Measurements from ENCODE around the gene NBEA. TPM values are rescaled to one million over a fixed set of nuclear protein-coding genes. Genes with fewer than 3 reads are reported as not detected.

The NBEA gene
- total and polyA plus RNA-seq, 3 experiments from 2014 or later = 0.14 to 0.24 (median 0.20) TPM

DNA sequence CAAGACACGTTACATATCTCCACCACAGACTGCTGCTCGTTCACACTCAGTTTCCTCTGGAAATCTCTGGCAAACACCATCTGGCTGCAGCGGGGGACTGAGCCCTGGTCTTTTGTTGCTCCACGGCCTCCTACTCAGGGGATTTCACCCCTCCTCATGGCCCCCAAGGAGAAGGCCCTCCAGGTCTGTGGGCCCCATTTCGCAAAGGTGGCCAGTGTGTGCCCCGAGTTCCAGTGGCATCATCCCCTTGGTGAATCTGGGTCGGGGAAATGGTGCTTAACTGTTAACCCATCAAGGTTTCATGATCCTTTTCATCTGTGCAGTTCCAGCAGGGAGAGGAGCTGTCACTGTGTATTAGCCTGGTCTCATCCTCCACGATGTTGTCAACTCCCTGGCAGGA, 769.8 kb downstream of the NBEA start:
- Mint-ChIP-seq H3K9me3 (peaks cover 0 to 2% (median 0%) of the 10 kb centered on the region in 5 donors), H3K4me3 (no peak overlapping the region), H3K36me3 (no peaks in the 10 kb centered on the region), H3K27me3 (peaks cover 0 to 3% of the 10 kb centered on the region in 2 donors), H3K27ac (no peak overlapping the region), H3K4me1 (no peaks in the 10 kb centered on the region)
- no peak for DNase-seq
- Histone ChIP-seq H3K9me3 (ENCODE audit: low read length) (no peaks in the 10 kb centered on the region), H3K4me3 (ENCODE audit: low read length) (no peak overlapping the region), H3K36me3 (ENCODE audit: insufficient read depth, low read length) (no peaks in the 10 kb centered on the region), H3K4me1 (ENCODE audit: insufficient read depth, low read length) (no peaks in the 10 kb centered on the region), H3K27ac (ENCODE audit: low read depth, low read length) (no peak overlapping the region), H3K27me3 (ENCODE audit: insufficient read depth, low read length, poor library complexity, severe bottlenecking) (no peaks in the 10 kb centered on the region)
- CTCF ChIA-PET = no interaction called here
- POLR2A ChIA-PET = no interaction called here

DNA sequence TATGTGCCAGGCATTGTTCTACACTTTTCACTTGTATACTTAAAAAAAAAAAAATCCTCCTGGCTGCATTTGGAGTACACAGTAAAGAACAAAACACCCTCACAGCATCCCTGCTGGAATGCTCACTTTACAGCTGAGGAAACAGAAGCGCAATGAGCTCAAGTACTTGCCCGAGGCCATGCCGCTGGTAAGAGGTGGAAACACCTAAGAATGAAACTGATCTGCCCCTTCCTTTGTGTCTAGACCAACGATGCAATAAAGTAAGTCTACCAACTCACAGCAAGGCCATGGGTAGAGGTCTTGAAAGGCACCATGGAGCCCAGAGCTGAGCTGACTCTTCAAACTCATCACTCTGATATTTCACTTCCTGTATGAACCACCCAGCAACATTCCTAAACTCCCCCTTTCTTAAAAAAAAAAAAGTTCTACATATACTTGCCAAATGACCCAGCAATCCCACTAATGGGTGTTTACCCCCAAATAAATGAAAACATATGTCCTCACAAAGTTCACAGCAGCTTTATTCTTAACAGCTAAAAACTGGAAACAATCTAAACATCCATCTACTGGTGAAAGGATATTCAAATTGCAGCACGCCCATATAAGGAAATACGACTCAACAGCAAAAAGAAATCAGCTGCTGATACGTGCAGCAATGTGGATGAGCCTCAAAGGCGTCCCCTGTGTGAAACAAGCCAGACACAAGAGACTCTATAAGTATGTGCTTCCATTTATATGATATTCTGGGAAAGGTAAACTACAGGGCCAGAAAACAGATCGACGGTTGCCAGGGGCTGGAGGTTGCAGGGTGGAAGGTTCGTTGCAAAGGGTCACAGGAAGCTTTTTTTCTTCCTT, 771.1 kb downstream of the NBEA start:
- Mint-ChIP-seq H3K36me3 (no peaks in the 10 kb centered on the region), H3K27ac (no peak overlapping the region), H3K27me3 (peaks cover 0 to 3% of the 10 kb centered on the region in 2 donors), H3K4me1 (no peaks in the 10 kb centered on the region), H3K9me3 (peaks cover 0 to 2% (median 0%) of the 10 kb centered on the region in 5 donors), H3K4me3 (no peak overlapping the region)
- ChIA-PET CTCF (no interaction called here), POLR2A (no interaction called here)
- Histone ChIP-seq H3K4me1 (ENCODE audit: insufficient read depth, low read length) (no peaks in the 10 kb centered on the region), H3K4me3 (ENCODE audit: low read length) (no peak overlapping the region), H3K36me3 (ENCODE audit: insufficient read depth, low read length) (no peaks in the 10 kb centered on the region), H3K9me3 (ENCODE audit: low read length) (no peaks in the 10 kb centered on the region), H3K27ac (ENCODE audit: low read depth, low read length) (no peak overlapping the region), H3K27me3 (ENCODE audit: insufficient read depth, low read length, poor library complexity, severe bottlenecking) (no peaks in the 10 kb centered on the region)
- no peak for DNase-seq

DNA sequence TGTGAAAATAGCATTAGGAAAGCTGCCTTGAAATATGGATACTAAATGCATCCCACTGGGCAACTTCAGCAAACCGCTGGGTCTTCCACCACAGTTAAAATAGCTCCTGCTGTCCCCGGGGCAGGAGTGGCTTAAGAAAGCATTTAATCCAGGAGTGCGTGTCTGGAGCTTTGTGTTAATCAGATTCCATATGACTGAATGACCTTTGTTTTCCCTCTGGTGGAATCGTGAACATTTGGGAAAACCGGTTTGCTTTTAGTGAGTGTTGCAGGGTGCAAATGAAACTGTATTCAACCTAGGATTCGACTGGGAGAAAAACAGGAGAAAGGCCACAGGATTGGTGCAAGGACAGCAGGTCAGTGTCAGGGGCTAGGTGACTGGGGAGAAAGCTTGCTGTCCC, 772.1 kb downstream of the NBEA start:
- no peak overlapping the region for H3K27ac Mint-ChIP-seq

DNA sequence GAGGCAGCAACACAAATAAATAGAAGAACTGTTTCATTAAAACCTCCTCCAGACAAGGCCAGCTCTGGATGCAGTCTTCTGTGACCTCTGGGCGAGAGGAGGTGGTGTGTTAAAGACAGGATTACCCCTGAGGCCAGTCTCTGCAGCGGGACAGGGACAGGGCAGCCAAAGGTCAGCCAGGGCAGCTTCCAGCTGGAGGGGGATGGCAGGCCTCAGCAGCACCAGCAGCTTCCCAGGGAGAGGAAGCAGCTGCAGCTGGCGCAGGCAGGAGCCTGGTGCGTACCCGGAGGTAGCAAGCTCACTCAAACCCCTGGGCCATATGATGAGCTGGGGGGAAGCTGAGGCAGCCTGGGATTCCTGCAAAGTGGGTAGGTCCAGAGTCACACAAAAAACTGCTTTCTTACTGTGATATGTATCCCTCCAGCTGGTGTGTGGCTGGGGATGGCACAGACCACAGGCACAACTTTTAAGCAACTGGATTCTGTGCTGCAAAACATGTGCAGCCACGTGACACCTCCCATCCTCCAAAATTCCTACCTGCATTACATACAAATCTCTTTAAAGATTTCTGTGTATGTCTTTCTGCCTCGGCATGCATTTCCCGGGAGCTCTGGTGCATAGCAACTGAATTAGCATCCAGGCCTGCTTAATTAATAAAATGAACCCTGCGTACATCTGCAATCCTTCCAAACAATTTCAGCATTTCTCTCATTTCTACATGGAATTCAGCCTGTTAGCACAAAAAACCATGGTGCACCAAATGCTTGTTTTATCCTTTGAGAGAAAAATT, 772.7 kb downstream of the NBEA start:
- no peak overlapping the region for H3K27ac Mint-ChIP-seq
- H3K9me3 ChIP-seq (ENCODE audit: low read length) = no peaks in the 10 kb centered on the region
- no peaks in the 10 kb centered on the region for H3K4me1 Mint-ChIP-seq
- CTCF ChIA-PET = no interaction called here
- H3K27me3 Mint-ChIP-seq = peaks cover 0 to 3% of the 10 kb centered on the region in 2 donors
- H3K4me3 Mint-ChIP-seq = no peak overlapping the region
- H3K4me1 ChIP-seq (ENCODE audit: insufficient read depth, low read length) = no peaks in the 10 kb centered on the region
- H3K9me3 Mint-ChIP-seq = peaks cover 0 to 4% (median 0%) of the 10 kb centered on the region in 5 donors
- no peak for DNase-seq
- no peak overlapping the region for H3K4me3 ChIP-seq (ENCODE audit: low read length)
- POLR2A ChIA-PET = no interaction called here
- no peaks in the 10 kb centered on the region for H3K36me3 Mint-ChIP-seq
- no peaks in the 10 kb centered on the region for H3K36me3 ChIP-seq (ENCODE audit: insufficient read depth, low read length)
- H3K27me3 ChIP-seq (ENCODE audit: insufficient read depth, low read length, poor library complexity, severe bottlenecking) = no peaks in the 10 kb centered on the region
- no peak overlapping the region for H3K27ac ChIP-seq (ENCODE audit: low read depth, low read length)

More for the DNA sequence above, 772.1 kb downstream of the NBEA start:
- no peak overlapping the region for H3K4me3 ChIP-seq (ENCODE audit: low read length)
- H3K4me1 Mint-ChIP-seq = no peaks in the 10 kb centered on the region
- POLR2A ChIA-PET = no interaction called here
- H3K36me3 Mint-ChIP-seq = no peaks in the 10 kb centered on the region
- H3K27me3 ChIP-seq (ENCODE audit: insufficient read depth, low read length, poor library complexity, severe bottlenecking) = no peaks in the 10 kb centered on the region
- no peak for DNase-seq
- H3K27me3 Mint-ChIP-seq = peaks cover 0 to 3% of the 10 kb centered on the region in 2 donors
- H3K27ac ChIP-seq (ENCODE audit: low read depth, low read length) = no peak overlapping the region
- H3K9me3 Mint-ChIP-seq = peaks cover 0 to 2% (median 0%) of the 10 kb centered on the region in 5 donors
- no peaks in the 10 kb centered on the region for H3K9me3 ChIP-seq (ENCODE audit: low read length)
- H3K4me1 ChIP-seq (ENCODE audit: insufficient read depth, low read length) = no peaks in the 10 kb centered on the region
- H3K4me3 Mint-ChIP-seq = no peak overlapping the region
- no peaks in the 10 kb centered on the region for H3K36me3 ChIP-seq (ENCODE audit: insufficient read depth, low read length)
- CTCF ChIA-PET = no interaction called here

DNA sequence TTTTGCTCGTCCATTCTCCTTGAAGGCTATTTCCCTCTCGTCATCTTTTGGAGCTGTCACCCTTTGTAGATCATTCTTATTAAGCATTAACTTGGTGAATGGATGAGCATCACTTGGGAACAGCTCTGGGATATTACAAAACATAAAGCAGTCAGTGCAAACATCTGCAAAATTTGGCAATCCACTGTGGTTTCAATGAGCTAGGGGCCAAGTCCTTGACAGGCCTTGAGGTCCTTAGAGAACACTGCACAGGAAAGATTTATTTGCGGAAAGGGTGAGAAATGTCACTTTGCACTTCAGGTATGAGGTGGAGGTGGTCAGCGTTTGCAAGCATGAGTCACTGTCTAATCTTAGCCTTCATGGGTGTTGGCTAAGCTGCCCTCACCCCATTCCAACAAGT, 774.1 kb downstream of the NBEA start:
- H3K36me3 ChIP-seq (ENCODE audit: insufficient read depth, low read length) = no peaks in the 10 kb centered on the region
- H3K27me3 Mint-ChIP-seq = peaks cover 0 to 3% of the 10 kb centered on the region in 2 donors
- CTCF ChIA-PET = no interaction called here
- no peak overlapping the region for H3K4me3 ChIP-seq (ENCODE audit: low read length)
- no peaks in the 10 kb centered on the region for H3K9me3 ChIP-seq (ENCODE audit: low read length)
- no peak overlapping the region for H3K27ac ChIP-seq (ENCODE audit: low read depth, low read length)
- H3K27me3 ChIP-seq (ENCODE audit: insufficient read depth, low read length, poor library complexity, severe bottlenecking) = no peaks in the 10 kb centered on the region
- H3K4me3 Mint-ChIP-seq = no peak overlapping the region
- POLR2A ChIA-PET = no interaction called here
- H3K4me1 Mint-ChIP-seq = no peaks in the 10 kb centered on the region
- H3K27ac Mint-ChIP-seq = no peak overlapping the region
- no peaks in the 10 kb centered on the region for H3K36me3 Mint-ChIP-seq
- no peak for DNase-seq
- peaks cover 0 to 4% (median 0%) of the 10 kb centered on the region in 5 donors for H3K9me3 Mint-ChIP-seq
- no peaks in the 10 kb centered on the region for H3K4me1 ChIP-seq (ENCODE audit: insufficient read depth, low read length)

DNA sequence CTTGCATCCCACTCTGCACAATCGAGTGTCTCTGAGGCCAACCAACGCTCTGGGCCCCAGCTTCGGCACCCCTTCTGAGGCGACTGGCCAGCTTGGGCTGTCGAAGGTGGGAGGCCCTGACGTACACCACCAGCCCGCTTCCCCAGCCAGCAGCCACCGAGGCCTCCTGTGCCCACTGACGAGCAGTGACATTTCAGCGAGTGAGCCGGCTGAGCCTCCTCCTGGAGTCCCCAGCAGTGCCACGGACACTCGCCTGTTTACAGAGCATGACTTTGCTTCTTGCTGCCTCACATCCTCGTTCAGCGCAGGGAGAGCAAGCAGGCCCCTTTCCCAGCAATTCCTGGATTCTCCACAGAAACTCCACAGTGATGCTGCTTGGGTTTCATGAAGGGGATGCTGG, 774.7 kb downstream of the NBEA start:
- Histone ChIP-seq H3K36me3 (ENCODE audit: insufficient read depth, low read length) (no peaks in the 10 kb centered on the region), H3K4me3 (ENCODE audit: low read length) (no peak overlapping the region), H3K9me3 (ENCODE audit: low read length) (no peaks in the 10 kb centered on the region), H3K27ac (ENCODE audit: low read depth, low read length) (no peak overlapping the region), H3K27me3 (ENCODE audit: insufficient read depth, low read length, poor library complexity, severe bottlenecking) (no peaks in the 10 kb centered on the region), H3K4me1 (ENCODE audit: insufficient read depth, low read length) (no peaks in the 10 kb centered on the region)
- Mint-ChIP-seq H3K9me3 (peaks cover 0 to 4% (median 0%) of the 10 kb centered on the region in 5 donors), H3K27ac (no peak overlapping the region), H3K27me3 (peaks cover 0 to 3% of the 10 kb centered on the region in 2 donors), H3K4me1 (no peaks in the 10 kb centered on the region), H3K36me3 (no peaks in the 10 kb centered on the region), H3K4me3 (no peak overlapping the region)
- ChIA-PET CTCF (no interaction called here), POLR2A (no interaction called here)
- no peak for DNase-seq

GRCh38 chr13:35718084-35718483, 776.0 kb downstream of the NBEA start:
- Mint-ChIP-seq H3K27ac (no peak overlapping the region), H3K36me3 (no peaks in the 10 kb centered on the region), H3K4me1 (no peaks in the 10 kb centered on the region), H3K4me3 (no peak overlapping the region), H3K27me3 (peaks cover 0 to 3% of the 10 kb centered on the region in 2 donors), H3K9me3 (peaks cover 0 to 2% (median 0%) of the 10 kb centered on the region in 5 donors)
- H3K27ac ChIP-seq (ENCODE audit: low read depth, low read length) = no peak overlapping the region
- POLR2A ChIA-PET = no interaction called here
- H3K36me3 ChIP-seq (ENCODE audit: insufficient read depth, low read length) = no peaks in the 10 kb centered on the region
- CTCF ChIA-PET = no interaction called here
- no peaks in the 10 kb centered on the region for H3K9me3 ChIP-seq (ENCODE audit: low read length)
- H3K4me1 ChIP-seq (ENCODE audit: insufficient read depth, low read length) = no peaks in the 10 kb centered on the region
- no peak overlapping the region for H3K4me3 ChIP-seq (ENCODE audit: low read length)
- no peaks in the 10 kb centered on the region for H3K27me3 ChIP-seq (ENCODE audit: insufficient read depth, low read length, poor library complexity, severe bottlenecking)
- DNase-seq = no peak

GRCh38 chr13:35720290-35720689, 778.2 kb downstream of the NBEA start:
- Histone ChIP-seq H3K36me3 (ENCODE audit: insufficient read depth, low read length) (no peaks in the 10 kb centered on the region), H3K27me3 (ENCODE audit: insufficient read depth, low read length, poor library complexity, severe bottlenecking) (no peaks in the 10 kb centered on the region), H3K4me3 (ENCODE audit: low read length) (no peak overlapping the region), H3K9me3 (ENCODE audit: low read length) (no peaks in the 10 kb centered on the region), H3K4me1 (ENCODE audit: insufficient read depth, low read length) (no peaks in the 10 kb centered on the region), H3K27ac (ENCODE audit: low read depth, low read length) (no peak overlapping the region)
- Mint-ChIP-seq H3K4me3 (no peak overlapping the region), H3K9me3 (peaks cover 0 to 2% (median 0%) of the 10 kb centered on the region in 5 donors), H3K27ac (no peak overlapping the region), H3K36me3 (no peaks in the 10 kb centered on the region), H3K4me1 (no peaks in the 10 kb centered on the region), H3K27me3 (no peaks in the 10 kb centered on the region)
- DNase-seq = no peak
- CTCF ChIA-PET = no interaction called here
- POLR2A ChIA-PET = no interaction called here

Measured in CD8-positive, alpha-beta memory T cell (primary cell).